C4-2B (cell line): ENCODE data around the gene SYMPK.

Experiments
- H3K27ac ChIP-seq: fragments of 450-650 bp; 2 replicates; pipeline ENCODE4 v1.5.1; 2017
- ZFX ChIP-seq: fragments of 450-650 bp; IDR thresholded peaks from 2 replicates; pipeline ENCODE4 v1.6.1; 2017
- TF ChIP-seq, protein P1 (sequence below): fragments of 450-650 bp; conservative IDR thresholded peaks from 2 replicates; pipeline ENCODE4 v1.5.1; 2017; ENCODE audit warnings: mild to moderate bottlenecking

Gene SYMPK

DNA sequence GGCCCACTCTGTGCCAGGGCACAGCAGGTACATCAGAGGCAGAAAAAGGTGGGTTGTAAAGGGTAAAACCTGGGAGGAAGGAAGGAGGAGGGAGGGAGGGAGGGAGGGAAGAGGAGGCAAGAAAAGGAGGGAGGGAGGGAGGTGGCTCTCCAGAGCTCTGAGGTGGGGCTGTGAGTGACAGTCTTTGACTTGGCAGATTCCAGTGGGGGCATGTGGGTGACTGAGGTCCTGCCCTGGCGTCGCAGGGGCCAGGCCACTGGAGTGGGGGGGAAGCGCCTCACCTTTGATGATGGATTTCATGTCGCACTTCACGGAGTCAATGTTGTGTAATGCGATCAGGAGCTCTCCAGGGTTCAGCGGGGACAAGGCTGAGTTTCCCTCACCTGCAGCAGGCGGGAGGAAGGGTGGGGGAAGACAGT lies 41.8 kb downstream of the SYMPK start:
- no peak overlapping the region for H3K27ac ChIP-seq
- TF ChIP-seq ZFX, result no peak
- TF ChIP-seq, protein P1, sequence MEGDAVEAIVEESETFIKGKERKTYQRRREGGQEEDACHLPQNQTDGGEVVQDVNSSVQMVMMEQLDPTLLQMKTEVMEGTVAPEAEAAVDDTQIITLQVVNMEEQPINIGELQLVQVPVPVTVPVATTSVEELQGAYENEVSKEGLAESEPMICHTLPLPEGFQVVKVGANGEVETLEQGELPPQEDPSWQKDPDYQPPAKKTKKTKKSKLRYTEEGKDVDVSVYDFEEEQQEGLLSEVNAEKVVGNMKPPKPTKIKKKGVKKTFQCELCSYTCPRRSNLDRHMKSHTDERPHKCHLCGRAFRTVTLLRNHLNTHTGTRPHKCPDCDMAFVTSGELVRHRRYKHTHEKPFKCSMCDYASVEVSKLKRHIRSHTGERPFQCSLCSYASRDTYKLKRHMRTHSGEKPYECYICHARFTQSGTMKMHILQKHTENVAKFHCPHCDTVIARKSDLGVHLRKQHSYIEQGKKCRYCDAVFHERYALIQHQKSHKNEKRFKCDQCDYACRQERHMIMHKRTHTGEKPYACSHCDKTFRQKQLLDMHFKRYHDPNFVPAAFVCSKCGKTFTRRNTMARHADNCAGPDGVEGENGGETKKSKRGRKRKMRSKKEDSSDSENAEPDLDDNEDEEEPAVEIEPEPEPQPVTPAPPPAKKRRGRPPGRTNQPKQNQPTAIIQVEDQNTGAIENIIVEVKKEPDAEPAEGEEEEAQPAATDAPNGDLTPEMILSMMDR, result no peak

DNA sequence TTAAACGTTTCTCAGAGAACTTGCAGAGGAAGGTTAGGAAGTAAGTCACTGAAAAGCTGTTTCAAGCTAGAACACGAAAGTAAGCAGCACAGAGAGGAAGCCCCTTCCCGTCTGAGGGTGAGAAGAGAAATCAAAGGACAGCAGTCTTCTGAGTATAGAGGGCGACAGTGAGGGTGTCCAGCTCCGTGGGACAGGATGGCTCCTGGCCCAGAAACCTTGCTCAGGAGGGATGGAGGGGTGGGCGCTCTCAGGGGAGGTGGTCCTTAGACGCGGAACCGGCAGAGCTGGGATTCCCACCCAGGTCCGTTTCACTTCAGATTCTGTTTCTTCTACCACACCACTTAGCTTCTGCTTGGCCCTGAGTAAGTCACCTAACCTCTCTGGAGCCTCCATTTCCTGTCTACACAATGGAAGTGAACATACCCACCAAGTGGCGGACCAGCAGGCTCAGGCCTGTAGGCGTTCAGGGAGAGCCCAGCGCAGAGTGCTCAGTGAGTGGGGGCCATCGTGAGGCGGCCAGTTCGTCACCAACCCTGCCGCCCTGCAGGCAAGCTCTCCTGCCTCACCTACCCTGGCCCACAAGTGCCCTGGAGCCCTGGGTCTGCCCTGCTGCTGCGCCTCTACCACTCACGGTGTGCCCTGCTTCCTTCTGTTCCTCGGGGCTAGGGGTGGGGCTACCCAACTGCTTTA lies 42.4 kb downstream of the SYMPK start:
- TF ChIP-seq, protein P1, result no peak
- TF ChIP-seq ZFX, result no peak
- no peak overlapping the region for H3K27ac ChIP-seq

DNA sequence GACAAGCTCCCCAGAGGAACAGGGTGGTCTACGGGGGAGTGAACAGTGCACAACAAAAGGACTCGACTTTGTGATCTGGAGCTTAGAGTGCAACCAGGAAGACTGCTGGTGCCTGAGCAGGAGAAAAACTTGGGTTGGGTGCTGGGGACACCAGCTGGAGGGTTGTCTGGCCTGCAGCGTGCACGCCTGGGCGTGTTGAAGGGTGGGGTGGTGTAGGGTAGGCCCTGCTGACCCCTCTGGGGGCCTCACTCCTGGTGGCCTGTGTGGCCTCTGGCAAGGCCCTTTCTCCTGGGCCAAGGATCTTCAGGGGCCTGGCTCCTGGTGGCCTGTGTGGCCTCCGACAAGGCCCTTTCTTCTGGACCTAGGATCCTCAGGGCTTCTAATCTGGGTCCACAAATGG lies 43.2 kb downstream of the SYMPK start:
- TF ChIP-seq, protein P1, result no peak
- TF ChIP-seq ZFX, result no peak
- no peak overlapping the region for H3K27ac ChIP-seq

DNA sequence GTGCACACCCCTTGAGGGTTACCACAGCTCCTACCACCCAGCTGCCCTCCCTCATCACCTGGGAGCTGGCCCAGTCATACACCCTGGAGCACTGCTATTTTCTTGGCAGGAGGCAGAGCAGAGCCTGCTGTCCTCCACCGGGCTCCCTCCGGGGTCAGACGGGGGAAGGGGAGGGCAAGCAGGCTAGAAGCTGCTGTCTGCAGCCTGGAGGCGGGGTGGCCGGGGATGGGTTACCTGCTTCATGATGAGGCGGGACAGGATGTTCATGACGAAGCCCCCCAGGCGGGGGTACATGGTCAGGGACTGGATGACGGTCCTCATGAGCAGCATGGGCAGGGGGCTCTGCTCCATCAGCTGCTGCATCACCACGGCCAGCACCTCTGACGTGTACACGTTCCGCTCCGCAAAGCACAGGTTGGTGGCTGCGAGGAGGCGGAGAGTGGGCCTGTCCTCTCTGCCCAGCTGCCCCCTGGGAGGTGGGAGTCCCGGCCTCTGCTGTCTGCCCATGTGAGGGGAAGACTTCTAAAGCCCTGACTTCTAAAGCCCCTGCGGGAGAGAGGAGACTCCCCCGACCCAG lies 45.1 kb downstream of the SYMPK start:
- peak overlapping the region; percentile 15; the same call in 1 of the 2 replicates for H3K27ac ChIP-seq
- TF ChIP-seq, protein P1, result no peak
- TF ChIP-seq ZFX, result no peak

DNA sequence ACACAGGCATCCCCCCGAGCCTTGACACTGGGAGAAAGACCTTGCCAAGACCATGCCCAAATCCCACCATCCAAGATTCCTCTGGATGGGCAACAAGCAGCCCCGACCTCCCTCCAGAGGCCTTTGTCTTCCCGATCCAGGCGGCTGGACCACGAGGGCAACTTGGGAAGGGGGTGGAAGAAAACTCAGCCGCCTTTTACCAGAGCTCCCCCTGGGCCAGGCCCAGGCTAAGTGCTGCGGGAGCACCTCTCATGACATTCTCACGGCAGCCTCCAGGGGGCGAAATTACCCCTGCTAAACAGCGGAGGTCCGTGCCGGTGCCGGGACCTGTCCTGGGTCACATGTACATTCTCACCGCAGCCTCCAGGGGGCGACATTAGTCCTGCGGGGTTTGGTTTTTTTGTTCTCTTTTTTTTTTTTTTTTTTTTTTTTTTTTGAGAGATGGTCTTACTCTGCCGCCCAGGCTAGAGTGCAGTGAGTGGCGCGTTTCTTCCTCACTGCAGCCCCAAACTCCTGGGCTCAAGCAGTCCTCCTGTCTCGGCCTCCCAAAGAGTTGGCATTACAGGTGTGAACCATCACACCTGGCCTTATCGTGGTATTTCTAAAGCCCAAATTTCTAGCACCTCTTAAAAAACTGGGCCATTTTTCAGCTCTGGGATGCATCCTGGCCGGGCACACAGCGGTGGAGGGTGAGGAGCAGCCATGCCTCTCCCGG lies 45.8 kb downstream of the SYMPK start:
- no peak for TF ChIP-seq ZFX
- TF ChIP-seq, protein P1, result peak; percentile 93
- peak overlapping the region; percentile 15; the same call in 1 of the 2 replicates for H3K27ac ChIP-seq

DNA sequence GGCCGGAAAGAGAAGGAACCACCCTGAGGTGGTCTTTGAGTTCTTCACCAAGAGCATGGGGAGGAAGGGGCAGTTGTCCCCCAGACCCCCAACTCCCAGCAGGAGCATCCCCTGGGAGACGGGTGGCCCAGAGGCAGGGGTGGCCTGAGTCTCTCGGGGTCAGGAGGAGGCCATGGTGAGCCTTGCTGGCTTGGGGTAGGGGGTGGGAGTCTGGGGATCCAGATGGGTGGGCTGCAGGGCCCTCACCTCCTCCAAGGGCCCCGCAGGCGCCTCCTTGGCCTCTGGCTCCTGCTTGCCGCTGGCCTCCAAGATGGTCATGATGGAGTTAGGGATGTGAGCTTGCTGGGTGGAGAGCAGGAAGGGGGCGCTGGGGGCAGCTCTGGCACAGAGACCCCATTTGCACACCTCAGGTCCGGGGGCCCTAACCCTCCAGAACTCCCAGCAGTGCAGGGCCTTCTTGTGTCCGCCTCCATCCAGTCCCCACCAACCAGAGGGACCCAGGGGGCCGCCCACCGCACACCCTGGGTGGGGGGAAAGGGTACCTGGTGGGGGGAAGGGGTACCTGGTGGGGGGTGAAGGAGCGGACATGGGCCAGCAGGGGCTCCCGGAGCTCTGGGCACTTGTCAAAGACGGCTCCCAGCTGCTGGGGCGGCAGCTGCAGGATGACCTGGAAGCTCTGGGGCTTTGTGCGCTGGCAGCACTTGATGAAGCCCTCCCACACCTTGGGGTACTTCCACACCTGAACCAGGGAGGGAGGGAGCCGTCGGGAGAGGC lies 46.5 kb downstream of the SYMPK start:
- H3K27ac ChIP-seq, result no peak overlapping the region
- TF ChIP-seq ZFX, result no peak
- TF ChIP-seq, protein P1, result no peak
